T47D (cell line): ENCODE measurements around the gene NADK.

Experiments
- DNase-seq, 2 experiments: peaks; one replicate each; pipeline versions ENCODE4 v3.0.0 to v3.0.0-alpha.2; 2011 to 2012; ENCODE audit warnings: low read depth in 1 of 2, low spot score in 1 of 2
- JUND ChIP-seq: IDR thresholded peaks from 2 replicates; pipeline ENCODE4 v1.6.1; 2012; ENCODE audit warnings: low read depth
- in situ Hi-C: cut with HindIII; loops from 2 replicates; pipeline ENCODE4 v1.10.0; 2016; ENCODE audit warnings: low sequenced_read_pairs, low pct_unique_long_range_greater_than_20kb

Gene NADK

GRCh38 chr1:1782399-1783221 lies 4.3 kb upstream of the NADK start:
- peak in 1 of 2 experiments; percentile 65 for DNase-seq
- in situ Hi-C loops = no loop called here
- no peak for TF ChIP-seq JUND

DNA sequence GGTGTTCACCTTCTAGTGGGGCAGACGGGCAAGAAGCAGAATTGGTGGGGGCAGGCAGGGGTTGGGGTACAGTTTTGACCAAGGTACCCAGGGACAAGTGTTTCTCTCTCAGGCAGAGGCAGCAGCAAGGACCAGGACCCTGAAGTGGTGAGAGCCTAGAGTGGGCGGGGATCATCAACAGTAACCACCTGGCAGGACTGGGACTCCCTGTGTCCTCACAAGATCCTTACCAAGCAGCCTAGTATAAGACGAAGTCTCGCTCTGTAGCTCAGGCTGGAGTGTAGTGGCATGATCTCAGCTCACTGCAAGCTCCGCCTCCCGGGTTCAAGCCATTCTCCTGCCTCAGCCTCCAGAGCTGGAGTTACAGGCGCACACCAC lies 3.2 kb upstream of the NADK start:
- in situ Hi-C loops = no loop called here
- no peak for TF ChIP-seq JUND
- DNase-seq = no peak

DNA sequence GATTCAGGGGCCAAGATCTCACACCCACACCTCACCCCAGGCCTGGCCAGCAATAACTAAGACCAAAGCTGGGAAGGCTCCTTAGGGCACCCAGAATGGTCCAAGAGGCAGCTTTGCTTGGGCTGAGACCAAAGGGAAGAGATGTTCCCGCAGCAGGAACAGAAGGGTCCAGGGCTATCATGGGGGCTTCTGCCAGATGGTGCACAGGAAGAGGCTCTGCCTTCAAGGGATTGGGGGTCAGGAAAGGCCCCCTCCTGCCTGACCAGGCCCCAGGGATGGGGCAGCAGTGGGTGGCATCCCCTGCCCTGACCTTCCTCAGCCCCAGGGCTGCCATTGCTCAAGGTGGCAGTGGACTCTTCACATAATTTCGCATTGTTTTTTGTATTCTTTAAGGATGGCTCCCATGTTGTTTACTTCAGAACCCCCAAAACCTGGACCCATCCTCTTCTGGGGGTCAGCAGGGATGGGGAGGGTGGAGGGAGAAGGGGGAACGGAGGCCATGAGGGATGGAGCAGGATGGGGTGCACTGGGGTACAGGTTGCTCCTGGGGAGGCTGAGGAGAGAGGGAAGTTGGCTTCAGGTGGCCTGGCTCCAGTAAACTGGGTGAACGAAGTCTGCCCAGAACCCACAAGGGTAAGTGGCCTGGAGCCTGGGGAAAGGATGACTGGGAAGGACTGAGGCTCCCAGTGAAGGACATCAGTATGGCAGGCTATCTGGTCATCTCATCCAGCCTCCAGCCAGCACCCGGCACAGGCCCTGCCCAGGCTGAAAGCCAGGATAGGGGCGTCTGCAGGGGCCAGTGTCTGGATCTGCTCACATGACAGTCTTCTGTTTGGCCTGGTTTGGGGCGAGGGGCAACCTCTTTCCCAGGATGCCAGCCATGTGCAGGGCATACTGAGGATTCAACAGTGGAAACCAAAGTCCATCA lies 2.6 kb upstream of the NADK start:
- in situ Hi-C loops = no loop called here
- no peak for TF ChIP-seq JUND
- DNase-seq = no peak

GRCh38 chr1:1779691-1780597 lies 1.7 kb upstream of the NADK start:
- TF ChIP-seq JUND = no peak
- in situ Hi-C loops = no loop called here
- peak in 1 of 2 experiments; percentile 52 for DNase-seq

- TF ChIP-seq JUND = no peak
- in situ Hi-C loops = no loop called here
- DNase-seq = no peak
Measured at GRCh38 chr1:1779320-1779675, 1.0 kb upstream of the NADK start.

DNA sequence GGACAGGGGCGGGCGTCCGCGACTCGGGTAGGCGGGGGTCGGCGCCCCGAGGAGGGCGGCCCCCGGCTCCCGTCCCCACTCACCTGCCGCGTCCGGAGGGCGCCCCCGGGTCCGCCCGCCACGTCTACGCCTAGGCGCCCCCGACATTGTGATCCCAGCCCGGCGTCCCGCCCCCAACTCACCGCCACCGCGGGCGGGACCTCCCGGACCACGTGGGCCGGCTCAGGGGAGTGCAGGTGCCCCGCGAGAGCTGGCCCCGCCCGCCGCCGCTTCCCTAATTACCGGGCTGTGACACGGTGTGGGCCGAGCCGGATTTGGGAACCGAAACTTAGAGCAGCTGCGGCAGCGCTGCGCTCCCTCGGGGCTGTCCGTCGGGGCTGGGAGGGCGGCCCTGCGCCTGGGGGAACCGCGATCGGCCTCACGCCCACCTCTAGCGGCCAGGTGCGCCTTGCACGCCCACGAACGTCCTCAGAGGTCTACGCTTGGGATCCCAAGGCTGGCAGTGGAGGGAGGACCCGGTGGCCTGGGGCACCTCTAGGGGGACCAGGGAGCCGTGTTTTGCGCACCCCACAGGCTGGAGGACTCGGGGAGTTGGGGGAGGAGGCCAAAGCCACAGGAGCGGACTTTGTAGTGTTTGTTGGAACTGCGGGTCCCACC lies 521 bp upstream of the NADK start:
- TF ChIP-seq JUND = no peak
- in situ Hi-C loops = no loop called here
- DNase-seq = peak; percentile 79 to 92

DNA sequence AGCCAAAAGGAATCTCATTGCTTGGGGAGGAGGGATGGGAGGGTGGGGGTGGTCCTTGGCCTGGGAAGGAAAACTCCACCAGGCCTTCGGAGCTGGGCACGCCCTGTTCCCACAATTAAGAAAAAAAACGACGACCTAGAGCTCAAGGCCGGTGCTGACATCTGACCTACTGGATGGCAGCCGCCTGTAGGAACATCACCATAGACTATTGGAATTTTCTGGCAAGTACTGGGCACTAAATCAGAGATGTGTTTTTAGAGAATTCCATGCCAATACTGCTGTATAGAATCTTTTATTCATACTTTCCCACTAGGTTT lies 729 bp downstream of the NADK start:
- no peak for TF ChIP-seq JUND
- DNase-seq = no peak
- in situ Hi-C loops = no loop called here

DNA sequence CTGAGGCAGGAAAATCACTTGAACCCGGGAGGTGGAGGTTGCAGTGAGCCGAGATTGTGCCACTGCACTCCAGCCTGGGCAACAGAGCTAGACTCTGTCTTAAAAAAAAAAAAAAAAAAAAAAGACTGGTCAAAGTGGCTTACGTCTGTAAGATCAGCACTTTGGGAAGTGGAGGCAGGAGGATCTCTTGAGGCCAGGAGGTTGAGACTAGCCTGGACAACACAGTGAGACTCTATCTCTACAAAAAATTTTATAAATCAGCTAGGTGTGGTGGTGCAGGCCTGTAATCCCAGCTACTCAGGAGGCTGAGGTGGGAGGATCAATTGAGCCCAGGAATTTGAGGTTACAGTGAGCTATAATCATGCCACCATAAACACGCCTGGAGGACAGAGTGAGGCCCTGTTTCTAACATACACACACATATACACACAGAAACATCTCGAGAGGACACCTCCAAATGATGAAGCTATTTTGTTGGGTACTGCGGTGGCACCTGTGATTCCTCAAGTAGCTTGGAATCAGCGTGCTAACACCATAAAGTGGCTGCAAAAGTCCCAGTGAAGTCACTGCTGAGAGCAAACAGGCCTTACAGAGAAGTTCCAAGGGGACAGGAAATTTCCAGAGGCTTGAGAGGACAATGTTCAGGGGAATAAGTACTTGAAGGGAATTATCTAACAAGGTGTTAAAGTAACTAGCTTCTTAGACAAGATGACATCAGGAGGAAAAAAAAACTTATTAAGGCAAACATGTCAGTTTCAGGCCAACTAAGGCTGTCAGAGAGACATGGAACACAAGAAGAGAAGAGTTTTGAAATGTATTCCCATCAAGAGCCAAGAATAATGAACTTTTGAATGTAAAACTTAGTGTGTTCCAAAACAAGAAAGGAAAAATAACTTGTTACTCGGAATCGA lies 1.3 kb downstream of the NADK start:
- in situ Hi-C loops = no loop called here
- no peak for DNase-seq
- no peak for TF ChIP-seq JUND

DNA sequence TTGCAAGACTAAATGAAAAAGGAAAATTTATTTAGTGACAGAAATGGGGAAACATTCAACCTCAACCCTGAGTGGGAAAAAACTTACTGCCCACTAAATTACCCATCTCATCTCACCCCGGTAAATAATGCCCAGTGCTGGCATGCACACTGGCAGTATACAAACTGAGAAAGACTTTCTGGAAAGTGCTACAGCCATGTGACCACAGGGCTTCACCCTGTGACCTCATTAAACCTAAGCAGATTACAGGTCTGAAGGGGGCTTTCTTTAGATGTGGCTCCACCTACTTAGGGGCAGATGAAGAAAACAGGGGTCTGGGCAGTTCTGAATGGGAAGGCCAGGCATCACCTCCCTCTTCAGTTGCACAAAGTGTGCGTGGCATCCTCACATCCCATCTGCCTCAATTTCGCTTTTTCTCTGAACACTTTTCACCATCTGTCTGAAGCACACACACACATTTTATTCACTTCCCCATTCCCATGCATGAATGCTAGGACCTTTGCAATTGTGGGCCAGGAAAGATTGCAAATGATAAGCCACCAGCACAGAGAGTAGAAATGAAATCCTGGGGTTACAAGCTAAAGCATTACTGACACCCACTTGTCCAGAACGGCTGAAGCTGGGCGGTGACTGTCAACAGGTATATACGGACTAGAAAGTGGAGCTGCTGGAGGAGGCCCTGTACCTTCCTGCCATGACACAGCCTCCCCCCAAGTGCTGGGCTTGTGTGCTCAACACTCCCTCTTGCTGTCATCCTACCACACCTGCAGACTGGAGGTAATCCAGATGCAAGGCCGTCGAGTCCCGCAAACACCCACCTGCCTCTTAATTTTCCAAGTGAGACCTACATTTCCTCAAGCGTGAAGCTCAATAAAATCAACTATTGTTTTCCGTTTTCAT lies 2.7 kb downstream of the NADK start:
- in situ Hi-C loops = no loop called here
- TF ChIP-seq JUND = no peak
- no peak for DNase-seq

DNA sequence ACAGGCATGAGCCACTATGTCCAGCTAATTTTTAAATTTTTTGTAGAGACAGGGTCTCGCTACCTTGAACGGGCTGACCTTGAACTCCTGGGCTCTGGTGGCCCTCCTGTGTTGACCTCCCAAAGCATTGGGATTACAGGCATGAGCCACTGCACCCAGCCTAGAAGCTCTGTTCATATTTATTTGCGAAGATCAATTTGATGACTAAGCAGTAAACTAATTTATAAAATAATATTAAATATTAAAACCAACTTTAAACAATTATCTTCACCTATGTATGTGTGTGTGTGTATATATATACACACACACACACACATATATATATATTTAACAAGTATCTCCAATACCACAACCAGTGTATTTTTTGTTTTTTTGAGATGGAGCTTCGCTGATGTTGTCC lies 4.4 kb downstream of the NADK start:
- no peak for TF ChIP-seq JUND
- in situ Hi-C loops = no loop called here

GRCh38 chr1:1771096-1771495 lies 7.2 kb downstream of the NADK start:
- no peak for TF ChIP-seq JUND
- in situ Hi-C loops = no loop called here
- DNase-seq = no peak

More for the DNA sequence above, 4.4 kb downstream of the NADK start:
- DNase-seq = no peak
